Vagina (tissue), 2 donors: ENCODE results near the gene ZNF778.

ENCODE experiments used
- POLR2A ChIP-seq, 2 donors: fragments of 450-650 bp; IDR thresholded peaks; one replicate each; pipeline ENCODE4 v1.6.1; 2017; ENCODE audit warnings: antibody characterized with exemption in 2 of 2, mild to moderate bottlenecking in 2 of 2, moderate library complexity in 2 of 2
- POLR2AphosphoS5 ChIP-seq, 2 donors: sonication (generic); formaldehyde crosslinking; IDR thresholded peaks; one replicate each; pipeline ENCODE4 v1.9.0; 2017; ENCODE audit warnings: antibody characterized with exemption in 2 of 2, mild to moderate bottlenecking in 2 of 2, low read depth in 1 of 2; ENCODE audit not compliant: insufficient read depth in 1 of 2
- TF ChIP-seq, protein P1 (sequence below), 3 experiments: fragments of 450-650 bp in 2 of 3; fragments of 200-600 bp in 1 of 3; sonication (generic) in 1 of 3; IDR thresholded peaks; one replicate each; pipeline ENCODE4 v1.5.1; 2017 to 2019; ENCODE audit warnings: antibody characterized with exemption in 3 of 3, mild to moderate bottlenecking in 2 of 3, moderate library complexity in 2 of 3

DNA sequence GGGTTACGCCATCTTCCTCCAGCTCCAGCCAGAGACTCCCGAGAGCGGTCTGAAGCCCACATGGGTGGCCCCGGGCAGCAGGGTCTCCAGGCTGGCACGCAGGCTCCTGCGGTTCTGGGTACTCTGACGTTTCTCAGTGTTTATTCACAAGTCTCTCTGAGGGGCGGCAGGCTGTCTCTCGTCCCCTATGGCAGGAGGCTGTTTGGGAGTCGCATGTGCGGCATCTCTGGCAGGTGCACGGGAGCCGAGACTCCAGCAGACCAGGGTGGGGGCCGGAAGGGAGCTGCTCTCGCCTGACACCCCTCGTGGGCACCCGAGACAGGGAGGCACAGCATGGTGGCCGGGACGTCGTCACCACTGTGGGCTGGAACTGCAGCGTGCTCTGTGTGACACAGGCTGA lies 48.1 kb downstream of the ZNF778 start:
- TF ChIP-seq POLR2A (IDR thresholded peaks at IDR 0.05): no peak
- TF ChIP-seq, protein P1, sequence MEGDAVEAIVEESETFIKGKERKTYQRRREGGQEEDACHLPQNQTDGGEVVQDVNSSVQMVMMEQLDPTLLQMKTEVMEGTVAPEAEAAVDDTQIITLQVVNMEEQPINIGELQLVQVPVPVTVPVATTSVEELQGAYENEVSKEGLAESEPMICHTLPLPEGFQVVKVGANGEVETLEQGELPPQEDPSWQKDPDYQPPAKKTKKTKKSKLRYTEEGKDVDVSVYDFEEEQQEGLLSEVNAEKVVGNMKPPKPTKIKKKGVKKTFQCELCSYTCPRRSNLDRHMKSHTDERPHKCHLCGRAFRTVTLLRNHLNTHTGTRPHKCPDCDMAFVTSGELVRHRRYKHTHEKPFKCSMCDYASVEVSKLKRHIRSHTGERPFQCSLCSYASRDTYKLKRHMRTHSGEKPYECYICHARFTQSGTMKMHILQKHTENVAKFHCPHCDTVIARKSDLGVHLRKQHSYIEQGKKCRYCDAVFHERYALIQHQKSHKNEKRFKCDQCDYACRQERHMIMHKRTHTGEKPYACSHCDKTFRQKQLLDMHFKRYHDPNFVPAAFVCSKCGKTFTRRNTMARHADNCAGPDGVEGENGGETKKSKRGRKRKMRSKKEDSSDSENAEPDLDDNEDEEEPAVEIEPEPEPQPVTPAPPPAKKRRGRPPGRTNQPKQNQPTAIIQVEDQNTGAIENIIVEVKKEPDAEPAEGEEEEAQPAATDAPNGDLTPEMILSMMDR (IDR thresholded peaks at IDR 0.05): no peak
- no peak for TF ChIP-seq POLR2AphosphoS5 (IDR thresholded peaks at IDR 0.05; ENCODE audit: insufficient read depth in 1 of 2, low read depth in 1 of 2)
